WTC11 (cell line): ENCODE measurements around the gene SMIM31. TPM values are rescaled to one million over a fixed set of nuclear protein-coding genes. Genes with fewer than 3 reads are reported as not detected.

Experiments
- ATAC-seq: fragments of 200-7000 bp; cut with Tn5 transposase; 2 replicates; pipeline ENCODE4 v1.10.0; 2021; ENCODE audit warnings: mild to moderate bottlenecking, moderate library complexity
- CTCF ChIA-PET: fragments of 300-600 bp; sonication (Branson Sonifier 250); formaldehyde crosslinking; loops from one replicate; lab custom pipeline; 2021; ENCODE audit warnings: antibody characterized with exemption; lab: Charles Lee
- POLR2A ChIA-PET: fragments of 350-600 bp; sonication (Branson Sonifier 250); formaldehyde crosslinking; loops from one replicate; lab custom pipeline; 2021; ENCODE audit warnings: antibody characterized with exemption; lab: Charles Lee
- DNase-seq: peaks from one replicate; pipeline ENCODE4 v3.0.0; 2021; ENCODE audit warnings: low spot score
- H3K27ac Mint-ChIP-seq: 2 replicates; pipeline ENCODE4 v1.8.0; 2021; ENCODE audit warnings: mixed read lengths
- H3K27me3 Mint-ChIP-seq: 2 replicates; pipeline ENCODE4 v1.8.0; 2021; ENCODE audit warnings: low read depth, mild to moderate bottlenecking, moderate library complexity, mixed read lengths
- H3K36me3 Mint-ChIP-seq: 2 replicates; pipeline ENCODE4 v1.8.0; 2021; ENCODE audit warnings: mixed read lengths
- H3K4me1 Mint-ChIP-seq: 2 replicates; pipeline ENCODE4 v1.8.0; 2022; ENCODE audit warnings: mixed read lengths
- H3K4me3 Mint-ChIP-seq: 2 replicates; pipeline ENCODE4 v1.8.0; 2021; ENCODE audit warnings: mild to moderate bottlenecking, moderate library complexity, mixed read lengths
- H3K9me3 Mint-ChIP-seq: 2 replicates; pipeline ENCODE4 v1.8.0; 2021; ENCODE audit warnings: mixed read lengths
- CREM ChIP-seq: sonication (generic); formaldehyde crosslinking; IDR thresholded peaks from 2 replicates; pipeline ENCODE4 v1.8.1; 2022; ENCODE audit warnings: mild to moderate bottlenecking, missing genetic modification reagents, moderate library complexity
- CTCF ChIP-seq: fragments of 200-600 bp; IDR thresholded peaks from 2 replicates; pipeline ENCODE4 v1.8.0; 2022; ENCODE audit warnings: antibody characterized with exemption
- ESRRA ChIP-seq: sonication (generic); formaldehyde crosslinking; IDR thresholded peaks from 2 replicates; pipeline ENCODE4 v1.8.1; 2022; ENCODE audit warnings: mild to moderate bottlenecking, missing genetic modification reagents, borderline replicate concordance
- GABPB1 ChIP-seq: sonication (generic); formaldehyde crosslinking; IDR thresholded peaks from 2 replicates; pipeline ENCODE4 v1.8.1; 2023; ENCODE audit warnings: mild to moderate bottlenecking, missing genetic modification reagents
- JAZF1 ChIP-seq: fragments of 250-450 bp; sonication (Bioruptor Pico); IDR thresholded peaks from 2 replicates; pipeline ENCODE4 v1.9.0; 2021; ENCODE audit warnings: moderate library complexity, mild to moderate bottlenecking, inconsistent platforms
- KAT7 ChIP-seq: sonication (generic); formaldehyde crosslinking; IDR thresholded peaks from 2 replicates; pipeline ENCODE4 v1.8.1; 2023; ENCODE audit warnings: missing genetic modification reagents, mild to moderate bottlenecking, borderline replicate concordance
- MLX ChIP-seq: sonication (generic); formaldehyde crosslinking; IDR thresholded peaks from 2 replicates; pipeline ENCODE4 v1.8.1; 2023; ENCODE audit warnings: mild to moderate bottlenecking, missing genetic modification reagents, moderate library complexity
- NFE2L1 ChIP-seq: sonication (generic); formaldehyde crosslinking; IDR thresholded peaks from 2 replicates; pipeline ENCODE4 v1.8.1; 2023; ENCODE audit warnings: missing genetic modification reagents
- NR1H2 ChIP-seq: sonication (generic); formaldehyde crosslinking; IDR thresholded peaks from 2 replicates; pipeline ENCODE4 v1.9.0; 2021; ENCODE audit warnings: mild to moderate bottlenecking, moderate library complexity, missing genetic modification reagents
- NR2C2 ChIP-seq: sonication (generic); formaldehyde crosslinking; IDR thresholded peaks from 2 replicates; pipeline ENCODE4 v1.8.0; 2022; ENCODE audit warnings: mild to moderate bottlenecking, missing genetic modification reagents
- RORB ChIP-seq: fragments of 250-450 bp; sonication (Bioruptor Pico); IDR thresholded peaks from 2 replicates; pipeline ENCODE4 v1.9.0; 2021; ENCODE audit warnings: mild to moderate bottlenecking
- TP53 ChIP-seq: sonication (generic); formaldehyde crosslinking; IDR thresholded peaks from 2 replicates; pipeline ENCODE4 v1.8.1; 2023; ENCODE audit warnings: mild to moderate bottlenecking, missing genetic modification reagents
- ZNF317 ChIP-seq: sonication (generic); formaldehyde crosslinking; IDR thresholded peaks from 2 replicates; pipeline ENCODE4 v1.8.1; 2023; ENCODE audit warnings: low read depth, mild to moderate bottlenecking, moderate library complexity, missing genetic modification reagents, borderline replicate concordance
- total RNA-seq: library from RNA; stranded (reverse); gene quantifications from 3 replicates; pipeline ENCODE4 v1.2.3, GENCODE V29; 2021
- TF ChIP-seq, protein P1 (sequence below): fragments of 250-450 bp; sonication (Bioruptor Pico); conservative IDR thresholded peaks from 2 replicates; pipeline ENCODE4 v1.9.0; 2021; ENCODE audit warnings: mild to moderate bottlenecking
- TF ChIP-seq, protein P2 (sequence below): sonication (generic); formaldehyde crosslinking; IDR thresholded peaks from 2 replicates; pipeline ENCODE4 v1.8.1; 2022; ENCODE audit warnings: low read depth, mild to moderate bottlenecking, moderate library complexity, missing genetic modification reagents, borderline replicate concordance
- TF ChIP-seq, protein P3 (sequence below): sonication (generic); formaldehyde crosslinking; IDR thresholded peaks from 2 replicates; pipeline ENCODE4 v1.8.1; 2023; ENCODE audit warnings: mild to moderate bottlenecking, moderate library complexity, missing genetic modification reagents
- TF ChIP-seq, protein P4 (sequence below): sonication (generic); formaldehyde crosslinking; conservative IDR thresholded peaks from 2 replicates; pipeline ENCODE4 v1.8.1; 2023; ENCODE audit warnings: mild to moderate bottlenecking, low read depth, missing genetic modification reagents, moderate library complexity

SMIM31 gene
- total RNA-seq, 1 experiment from 2014 or later = not detected

DNA sequence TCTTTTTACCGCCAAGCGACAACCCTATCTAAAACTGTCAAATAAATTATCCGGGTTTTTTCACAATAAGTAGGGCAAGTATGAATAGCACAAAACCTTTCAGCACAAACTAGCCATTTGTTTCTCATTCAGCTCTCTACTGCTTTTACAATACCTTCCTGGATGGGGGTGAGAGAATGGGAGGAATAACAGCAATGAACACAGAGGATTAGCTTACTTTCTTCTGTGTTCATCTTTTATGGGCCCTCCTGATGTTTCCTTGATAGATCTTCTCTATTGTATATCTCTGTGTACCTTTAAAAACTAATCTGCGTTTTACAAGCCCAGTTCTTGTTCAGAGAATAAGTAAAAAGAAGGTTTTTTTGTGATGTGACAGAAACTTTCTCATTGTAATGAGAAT, 67.8 kb downstream of the SMIM31 start:
- ATAC-seq = peak; percentile 38
- H3K4me1 Mint-ChIP-seq = peaks cover 42% of the 10 kb centered on the region
- no peak for DNase-seq
- H3K9me3 Mint-ChIP-seq = peaks cover 4% of the 10 kb centered on the region; the same call in 1 of the 2 replicates
- H3K4me3 Mint-ChIP-seq = peak overlapping the region; percentile 42
- H3K36me3 Mint-ChIP-seq = no peaks in the 10 kb centered on the region
- POLR2A ChIA-PET = no interaction called here
- peak overlapping the region; percentile 77 for H3K27ac Mint-ChIP-seq
- H3K27me3 Mint-ChIP-seq = no peaks in the 10 kb centered on the region; the same call in 1 of the 2 replicates
- CTCF ChIA-PET = interaction anchor here (0.6 to 2.1 kb wide), 3 partner anchors 14 to 114 kb away, joined by 5 to 6 read pairs (median 5); no protein-coding TSS in a partner anchor
- TF ChIP-seq MLX (no peak), ESRRA (CRISPR knock-in tag) (no peak), TP53 (CRISPR knock-in tag) (no peak), KAT7 (CRISPR knock-in tag) (no peak), JAZF1 (CRISPR knock-in tag) (no peak), NR2C2 (no peak), ZNF317 (CRISPR knock-in tag) (no peak), NFE2L1 (CRISPR knock-in tag) (no peak), RORB (CRISPR knock-in tag) (no peak)
- TF ChIP-seq, protein P1, sequence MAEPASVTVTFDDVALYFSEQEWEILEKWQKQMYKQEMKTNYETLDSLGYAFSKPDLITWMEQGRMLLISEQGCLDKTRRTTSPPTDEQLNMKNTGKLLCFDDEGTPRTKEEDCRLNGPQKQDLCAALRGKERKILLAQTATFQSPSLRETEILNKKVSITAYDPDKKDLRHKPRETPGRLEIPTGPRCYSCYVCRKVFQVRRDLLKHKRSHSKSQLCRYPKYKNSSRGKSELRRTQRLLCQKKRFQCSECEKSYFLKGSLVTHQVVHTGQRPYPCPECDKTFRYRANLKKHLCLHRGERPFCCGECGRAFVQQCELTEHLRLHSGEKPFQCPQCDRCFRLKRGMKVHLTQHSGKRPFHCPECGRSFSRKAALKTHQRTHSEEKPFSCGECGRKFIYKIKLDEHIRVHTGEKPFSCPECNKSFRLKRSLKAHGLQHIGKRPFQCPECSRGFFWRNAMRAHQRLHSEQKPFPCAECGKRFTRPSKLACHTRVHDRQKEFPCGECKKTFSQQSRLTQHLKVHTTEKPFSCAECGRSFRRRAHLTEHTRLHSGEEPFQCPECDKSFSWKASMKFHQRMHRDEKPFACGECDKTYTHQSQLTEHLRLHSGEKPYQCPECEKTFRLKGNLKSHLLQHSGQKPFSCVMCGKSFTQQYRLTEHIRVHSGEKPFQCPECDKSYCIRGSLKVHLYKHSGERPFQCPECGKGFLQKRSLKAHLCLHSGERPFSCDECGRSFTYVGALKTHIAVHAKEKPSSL (CRISPR knock-in tag) = no peak
- TF ChIP-seq, protein P2, sequence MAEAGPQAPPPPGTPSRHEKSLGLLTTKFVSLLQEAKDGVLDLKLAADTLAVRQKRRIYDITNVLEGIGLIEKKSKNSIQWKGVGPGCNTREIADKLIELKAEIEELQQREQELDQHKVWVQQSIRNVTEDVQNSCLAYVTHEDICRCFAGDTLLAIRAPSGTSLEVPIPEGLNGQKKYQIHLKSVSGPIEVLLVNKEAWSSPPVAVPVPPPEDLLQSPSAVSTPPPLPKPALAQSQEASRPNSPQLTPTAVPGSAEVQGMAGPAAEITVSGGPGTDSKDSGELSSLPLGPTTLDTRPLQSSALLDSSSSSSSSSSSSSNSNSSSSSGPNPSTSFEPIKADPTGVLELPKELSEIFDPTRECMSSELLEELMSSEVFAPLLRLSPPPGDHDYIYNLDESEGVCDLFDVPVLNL (CRISPR knock-in tag) = no peak
- TF ChIP-seq, protein P3, sequence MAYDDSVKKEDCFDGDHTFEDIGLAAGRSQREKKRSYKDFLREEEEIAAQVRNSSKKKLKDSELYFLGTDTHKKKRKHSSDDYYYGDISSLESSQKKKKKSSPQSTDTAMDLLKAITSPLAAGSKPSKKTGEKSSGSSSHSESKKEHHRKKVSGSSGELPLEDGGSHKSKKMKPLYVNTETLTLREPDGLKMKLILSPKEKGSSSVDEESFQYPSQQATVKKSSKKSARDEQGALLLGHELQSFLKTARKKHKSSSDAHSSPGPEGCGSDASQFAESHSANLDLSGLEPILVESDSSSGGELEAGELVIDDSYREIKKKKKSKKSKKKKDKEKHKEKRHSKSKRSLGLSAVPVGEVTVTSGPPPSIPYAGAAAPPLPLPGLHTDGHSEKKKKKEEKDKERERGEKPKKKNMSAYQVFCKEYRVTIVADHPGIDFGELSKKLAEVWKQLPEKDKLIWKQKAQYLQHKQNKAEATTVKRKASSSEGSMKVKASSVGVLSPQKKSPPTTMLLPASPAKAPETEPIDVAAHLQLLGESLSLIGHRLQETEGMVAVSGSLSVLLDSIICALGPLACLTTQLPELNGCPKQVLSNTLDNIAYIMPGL = no peak
- TF ChIP-seq, all 79 proteins: peak for 0

DNA sequence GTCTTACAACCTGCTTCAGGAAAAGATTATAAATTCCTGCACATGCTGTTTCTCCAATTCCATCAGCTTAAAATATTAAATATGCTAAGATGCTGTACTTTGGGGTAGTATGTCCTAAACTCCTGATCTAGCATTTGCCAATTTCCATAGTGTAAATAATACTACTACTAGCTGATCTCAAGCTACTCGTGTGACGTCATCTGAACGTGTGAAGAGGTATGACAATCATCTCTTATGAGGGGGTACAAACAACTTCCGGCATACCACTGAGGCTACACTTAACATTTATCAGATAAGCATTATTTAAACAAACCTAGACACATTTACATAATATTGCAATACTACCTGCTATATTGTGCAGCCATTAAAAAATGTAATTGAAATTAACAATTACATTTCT, 70.7 kb downstream of the SMIM31 start:
- ChIA-PET POLR2A (no interaction called here), CTCF (no interaction called here)
- peaks cover 51% of the 10 kb centered on the region for H3K4me1 Mint-ChIP-seq
- H3K27ac Mint-ChIP-seq = no peak overlapping the region
- no peaks in the 10 kb centered on the region for H3K36me3 Mint-ChIP-seq
- H3K9me3 Mint-ChIP-seq = peaks cover 4% of the 10 kb centered on the region; the same call in 1 of the 2 replicates
- no peak for ATAC-seq
- DNase-seq = no peak
- no peak overlapping the region for H3K4me3 Mint-ChIP-seq
- H3K27me3 Mint-ChIP-seq = no peaks in the 10 kb centered on the region; the same call in 1 of the 2 replicates
- TF ChIP-seq CREM (CRISPR knock-in tag) (no peak), CTCF (no peak), GABPB1 (CRISPR knock-in tag) (no peak), KAT7 (CRISPR knock-in tag) (no peak), NR1H2 (CRISPR knock-in tag) (no peak), ZNF317 (CRISPR knock-in tag) (no peak)
- TF ChIP-seq, protein P1 (CRISPR knock-in tag) = no peak
- TF ChIP-seq, protein P3 = no peak
- TF ChIP-seq, protein P4, sequence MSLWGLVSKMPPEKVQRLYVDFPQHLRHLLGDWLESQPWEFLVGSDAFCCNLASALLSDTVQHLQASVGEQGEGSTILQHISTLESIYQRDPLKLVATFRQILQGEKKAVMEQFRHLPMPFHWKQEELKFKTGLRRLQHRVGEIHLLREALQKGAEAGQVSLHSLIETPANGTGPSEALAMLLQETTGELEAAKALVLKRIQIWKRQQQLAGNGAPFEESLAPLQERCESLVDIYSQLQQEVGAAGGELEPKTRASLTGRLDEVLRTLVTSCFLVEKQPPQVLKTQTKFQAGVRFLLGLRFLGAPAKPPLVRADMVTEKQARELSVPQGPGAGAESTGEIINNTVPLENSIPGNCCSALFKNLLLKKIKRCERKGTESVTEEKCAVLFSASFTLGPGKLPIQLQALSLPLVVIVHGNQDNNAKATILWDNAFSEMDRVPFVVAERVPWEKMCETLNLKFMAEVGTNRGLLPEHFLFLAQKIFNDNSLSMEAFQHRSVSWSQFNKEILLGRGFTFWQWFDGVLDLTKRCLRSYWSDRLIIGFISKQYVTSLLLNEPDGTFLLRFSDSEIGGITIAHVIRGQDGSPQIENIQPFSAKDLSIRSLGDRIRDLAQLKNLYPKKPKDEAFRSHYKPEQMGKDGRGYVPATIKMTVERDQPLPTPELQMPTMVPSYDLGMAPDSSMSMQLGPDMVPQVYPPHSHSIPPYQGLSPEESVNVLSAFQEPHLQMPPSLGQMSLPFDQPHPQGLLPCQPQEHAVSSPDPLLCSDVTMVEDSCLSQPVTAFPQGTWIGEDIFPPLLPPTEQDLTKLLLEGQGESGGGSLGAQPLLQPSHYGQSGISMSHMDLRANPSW (CRISPR knock-in tag) = no peak
